ENCODE measurements around the gene KRTAP10-1.

KRTAP10-1 gene

DNA sequence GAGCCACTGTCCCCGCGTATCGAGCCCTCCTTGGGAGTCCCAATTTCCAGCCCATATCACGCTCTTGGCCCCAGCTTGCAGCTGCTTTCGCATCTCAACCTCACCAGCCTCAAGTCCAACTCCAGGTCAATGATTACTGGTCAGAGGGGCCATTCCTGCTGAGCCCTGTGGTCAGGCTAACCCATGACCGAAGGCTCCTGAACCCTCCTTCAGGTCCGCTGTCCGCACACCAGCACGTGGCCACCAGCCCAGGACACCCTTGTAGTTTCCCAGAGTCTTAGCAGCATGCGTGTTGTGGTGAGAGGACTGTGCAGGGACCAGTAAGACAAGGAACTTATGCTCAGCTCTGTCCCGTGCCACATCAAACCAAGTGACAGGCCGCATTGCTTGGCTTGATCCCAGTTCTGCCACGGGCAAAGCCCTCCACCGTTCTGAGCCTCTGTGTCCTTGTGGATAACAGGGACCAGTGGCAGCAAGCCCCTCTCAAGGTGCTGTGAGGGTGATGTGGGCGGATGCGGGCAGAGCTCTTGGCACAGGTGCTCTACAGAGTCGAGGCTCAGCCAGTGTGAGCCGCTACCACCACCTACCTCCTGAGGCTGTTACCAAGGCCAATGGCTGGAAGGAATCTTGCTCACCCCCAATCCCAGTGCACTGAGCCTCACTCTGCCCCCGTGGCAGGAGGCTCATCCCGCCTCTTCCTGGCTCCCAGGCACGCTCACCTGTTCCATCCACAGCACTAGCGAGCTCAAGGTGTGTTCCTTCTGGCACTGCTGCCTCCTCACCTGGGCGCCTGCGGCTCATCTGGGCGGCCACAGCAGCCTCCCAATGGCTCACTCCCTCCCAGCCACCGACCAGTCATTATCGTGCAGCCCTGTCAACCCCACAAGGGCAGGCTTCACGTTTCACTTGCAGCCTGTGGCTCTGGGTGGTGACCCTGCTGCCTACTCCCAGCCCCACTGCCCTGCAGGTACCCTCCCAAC, 20.4 kb downstream of the KRTAP10-1 start:
- DNase-seq (ENCODE audit: low read depth, low spot score), result no peak
- peaks cover 15% of the 10 kb centered on the region; the same call in 1 of the 2 replicates for H3K36me3 ChIP-seq (ENCODE audit: insufficient read depth, low read length)
- H3K4me3 ChIP-seq, result no peak overlapping the region
- no peak overlapping the region for H3K9ac ChIP-seq (ENCODE audit: insufficient read length)
- no peak for TF ChIP-seq FOXP2 (optimal IDR thresholded peaks at IDR 0.05; ENCODE audit: control extremely low read depth, extremely low read length, insufficient read depth)
- H3K9me3 ChIP-seq (ENCODE audit: low read depth, low read length), result no peaks in the 10 kb centered on the region
- no peak overlapping the region for H3K27ac ChIP-seq

DNA sequence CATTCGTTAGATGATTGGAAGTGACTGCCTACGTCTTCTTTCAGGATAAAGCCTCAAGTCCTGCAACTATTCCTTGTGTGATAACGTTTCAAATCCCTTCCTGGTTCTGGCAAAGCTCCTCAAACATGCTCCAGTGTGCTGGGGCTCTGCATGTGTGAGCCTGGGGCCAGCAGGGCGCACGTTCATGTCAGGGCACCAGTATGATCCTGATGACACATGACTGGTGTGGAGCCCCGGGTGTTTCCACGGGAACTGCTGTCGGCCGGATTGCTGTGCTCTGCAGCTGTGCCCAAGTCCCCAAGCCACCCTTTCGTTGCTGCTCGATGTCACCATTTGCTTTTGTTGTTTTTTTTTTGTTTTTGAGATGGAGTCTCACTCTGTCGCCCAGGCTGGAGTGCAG, 21.3 kb downstream of the KRTAP10-1 start:
- TF ChIP-seq FOXP2 (optimal IDR thresholded peaks at IDR 0.05; ENCODE audit: control extremely low read depth, extremely low read length, insufficient read depth) (no peak), POLR2AphosphoS5 (IDR thresholded peaks at IDR 0.05; ENCODE audit: borderline replicate concordance, low read depth, low read length) (no peak), EZH2 (IDR thresholded peaks at IDR 0.05) (no peak)
- H3K4me3 ChIP-seq, result no peak overlapping the region
- H3K36me3 ChIP-seq (ENCODE audit: insufficient read depth, low read length), result peaks cover 8% of the 10 kb centered on the region; the same call in 1 of the 2 replicates
- DNase-seq (ENCODE audit: low read depth, low spot score), result no peak
- no peak overlapping the region for H3K27ac ChIP-seq
- H3K9ac ChIP-seq (ENCODE audit: insufficient read length), result no peak overlapping the region
- no peaks in the 10 kb centered on the region for H3K9me3 ChIP-seq (ENCODE audit: low read depth, low read length)

DNA sequence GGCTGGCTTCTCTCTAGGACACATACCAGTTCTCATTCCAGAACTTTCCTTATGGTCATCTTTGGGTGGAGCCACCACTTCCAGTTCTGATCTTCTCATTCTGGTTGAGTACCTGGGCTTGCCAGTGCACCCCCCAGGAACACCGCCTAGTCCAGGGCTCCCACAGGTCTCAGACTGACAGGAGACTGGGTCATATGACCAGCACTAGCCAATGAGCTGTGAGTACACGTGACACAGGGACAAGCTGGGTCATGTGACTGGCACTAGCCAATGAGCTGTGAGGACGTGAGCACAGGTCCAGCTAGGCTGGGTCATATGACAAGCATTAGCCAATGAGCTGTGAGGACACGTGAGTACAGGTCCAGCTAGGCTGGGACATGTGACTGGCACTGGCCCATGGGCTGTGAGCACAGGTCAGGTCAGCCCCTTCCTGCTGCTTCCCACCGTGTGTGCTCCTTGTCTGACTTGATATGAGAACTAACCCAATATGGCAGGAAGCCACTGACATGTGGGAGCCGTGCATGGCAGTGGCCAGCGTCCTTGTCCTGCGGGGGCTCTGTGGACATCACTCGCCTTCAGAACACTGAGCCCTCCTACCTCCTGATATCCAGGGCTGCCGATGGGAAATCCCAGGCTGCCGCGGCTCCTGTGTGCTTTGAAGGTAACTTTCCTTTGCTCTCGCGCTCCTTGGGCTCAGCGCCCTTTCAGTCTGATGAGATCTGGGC, 22.7 kb downstream of the KRTAP10-1 start:
- 0 out of 2 replicates have a peak, but pooled peaks cover 3% of the 10 kb centered on the region for H3K36me3 ChIP-seq (ENCODE audit: insufficient read depth, low read length)
- no peaks in the 10 kb centered on the region for H3K9me3 ChIP-seq (ENCODE audit: low read depth, low read length)
- DNase-seq (ENCODE audit: low read depth, low spot score), result no peak
- H3K9ac ChIP-seq (ENCODE audit: insufficient read length), result no peak overlapping the region
- TF ChIP-seq POLR2AphosphoS5 (IDR thresholded peaks at IDR 0.05; ENCODE audit: borderline replicate concordance, low read depth, low read length), result no peak
- no peak for TF ChIP-seq FOXP2 (optimal IDR thresholded peaks at IDR 0.05; ENCODE audit: control extremely low read depth, extremely low read length, insufficient read depth)
- no peak for TF ChIP-seq EZH2 (IDR thresholded peaks at IDR 0.05)
- H3K27ac ChIP-seq, result no peak overlapping the region
- no peak overlapping the region for H3K4me3 ChIP-seq

DNA sequence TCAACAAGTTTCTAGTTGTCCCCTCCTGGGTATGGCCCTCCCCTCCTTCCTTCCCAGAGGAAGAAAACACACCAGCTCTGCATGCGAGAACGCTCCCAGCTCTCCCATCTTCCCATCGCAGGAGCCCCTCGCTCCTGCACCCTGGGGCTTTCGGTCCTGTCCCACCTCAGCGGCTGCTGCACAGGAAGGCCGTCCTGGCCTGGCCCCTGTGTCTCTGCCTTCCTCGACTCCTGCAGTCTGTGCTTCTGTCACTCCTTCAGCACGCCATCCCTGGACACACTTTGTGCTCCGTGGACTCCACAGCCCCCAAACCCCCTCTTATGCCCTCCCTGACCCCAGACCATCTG, 23.2 kb downstream of the KRTAP10-1 start:
- DNase-seq (ENCODE audit: low read depth, low spot score), result no peak
- H3K27ac ChIP-seq, result no peak overlapping the region
- 0 out of 2 replicates have a peak, but pooled peaks cover 3% of the 10 kb centered on the region for H3K36me3 ChIP-seq (ENCODE audit: insufficient read depth, low read length)
- H3K9ac ChIP-seq (ENCODE audit: insufficient read length), result no peak overlapping the region
- H3K4me3 ChIP-seq, result no peak overlapping the region
- H3K9me3 ChIP-seq (ENCODE audit: low read depth, low read length), result no peaks in the 10 kb centered on the region
- TF ChIP-seq POLR2AphosphoS5 (IDR thresholded peaks at IDR 0.05; ENCODE audit: borderline replicate concordance, low read depth, low read length) (no peak), FOXP2 (optimal IDR thresholded peaks at IDR 0.05; ENCODE audit: control extremely low read depth, extremely low read length, insufficient read depth) (no peak), EZH2 (IDR thresholded peaks at IDR 0.05) (no peak)

DNA sequence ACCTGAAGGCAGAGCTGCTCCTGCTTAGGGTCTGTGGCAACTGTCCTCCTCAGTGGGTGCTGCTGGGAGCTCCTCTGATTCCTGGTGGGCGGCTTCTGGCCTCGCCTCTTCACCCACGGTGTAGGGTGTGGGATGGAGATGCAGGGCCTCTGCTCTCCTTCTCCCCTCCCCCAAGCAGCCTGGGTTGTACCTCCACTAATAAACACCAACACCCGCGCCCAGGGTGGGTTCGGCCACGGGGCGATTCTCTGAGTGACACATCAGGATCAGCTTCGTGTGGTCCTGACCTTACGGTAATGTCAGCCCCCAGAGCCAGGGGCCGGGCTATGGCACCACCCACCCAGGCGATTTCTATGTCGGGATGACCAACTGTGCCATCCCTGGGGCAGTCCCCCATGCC, 23.7 kb downstream of the KRTAP10-1 start:
- Histone ChIP-seq H3K27ac (no peak overlapping the region), H3K9me3 (ENCODE audit: low read depth, low read length) (no peaks in the 10 kb centered on the region), H3K4me3 (no peak overlapping the region), H3K9ac (ENCODE audit: insufficient read length) (no peak overlapping the region), H3K36me3 (ENCODE audit: insufficient read depth, low read length) (no peaks in the 10 kb centered on the region)
- TF ChIP-seq FOXP2 (optimal IDR thresholded peaks at IDR 0.05; ENCODE audit: control extremely low read depth, extremely low read length, insufficient read depth) (no peak), EZH2 (IDR thresholded peaks at IDR 0.05) (no peak), POLR2AphosphoS5 (IDR thresholded peaks at IDR 0.05; ENCODE audit: borderline replicate concordance, low read depth, low read length) (no peak)
- DNase-seq (ENCODE audit: low read depth, low spot score), result no peak

DNA sequence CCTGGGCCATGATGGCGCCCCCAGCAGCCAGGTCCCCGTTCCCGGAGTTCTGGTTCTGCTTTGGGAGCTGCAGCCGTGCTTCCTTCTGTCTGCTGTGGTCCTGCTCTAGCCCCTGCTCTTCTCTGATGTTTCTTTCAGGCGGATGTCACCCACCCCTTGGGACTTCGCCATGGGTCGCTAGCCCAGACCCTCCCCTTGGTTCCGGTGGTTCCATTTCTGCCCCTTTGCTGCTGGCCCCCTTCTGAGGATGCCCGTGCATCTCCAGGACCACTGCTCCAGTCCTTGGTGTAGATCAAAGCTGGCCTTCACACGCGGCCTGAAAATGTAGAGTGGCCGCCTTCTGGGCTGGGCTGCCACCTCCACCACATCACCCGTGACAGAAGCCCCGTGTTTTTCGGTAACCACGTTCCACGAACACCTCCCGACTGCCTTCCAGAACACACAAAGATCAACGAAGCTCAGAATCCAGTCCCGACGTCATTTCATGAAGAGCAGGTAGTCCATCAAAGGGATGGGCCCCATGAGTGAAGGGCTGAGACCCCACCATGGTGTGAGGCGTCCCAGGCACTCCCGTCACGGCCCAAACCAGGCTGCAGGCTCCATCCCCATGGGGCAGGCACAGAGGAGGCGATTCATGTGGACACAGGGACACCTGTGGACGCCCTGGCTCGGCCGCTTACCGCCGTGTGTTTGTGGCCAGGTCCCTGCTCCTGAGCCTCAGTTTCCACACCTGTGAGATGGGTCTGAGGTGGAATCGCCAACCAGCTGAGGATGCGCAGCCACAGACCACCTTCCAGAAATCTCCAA, 24.4 kb downstream of the KRTAP10-1 start:
- H3K9ac ChIP-seq (ENCODE audit: insufficient read length), result no peak overlapping the region
- no peak for DNase-seq (ENCODE audit: low read depth, low spot score)
- H3K36me3 ChIP-seq (ENCODE audit: insufficient read depth, low read length), result no peaks in the 10 kb centered on the region
- no peak overlapping the region for H3K4me3 ChIP-seq
- TF ChIP-seq EZH2 (IDR thresholded peaks at IDR 0.05) (no peak), POLR2AphosphoS5 (IDR thresholded peaks at IDR 0.05; ENCODE audit: borderline replicate concordance, low read depth, low read length) (no peak), FOXP2 (optimal IDR thresholded peaks at IDR 0.05; ENCODE audit: control extremely low read depth, extremely low read length, insufficient read depth) (no peak)
- H3K27ac ChIP-seq, result no peak overlapping the region
- H3K9me3 ChIP-seq (ENCODE audit: low read depth, low read length), result no peaks in the 10 kb centered on the region

DNA sequence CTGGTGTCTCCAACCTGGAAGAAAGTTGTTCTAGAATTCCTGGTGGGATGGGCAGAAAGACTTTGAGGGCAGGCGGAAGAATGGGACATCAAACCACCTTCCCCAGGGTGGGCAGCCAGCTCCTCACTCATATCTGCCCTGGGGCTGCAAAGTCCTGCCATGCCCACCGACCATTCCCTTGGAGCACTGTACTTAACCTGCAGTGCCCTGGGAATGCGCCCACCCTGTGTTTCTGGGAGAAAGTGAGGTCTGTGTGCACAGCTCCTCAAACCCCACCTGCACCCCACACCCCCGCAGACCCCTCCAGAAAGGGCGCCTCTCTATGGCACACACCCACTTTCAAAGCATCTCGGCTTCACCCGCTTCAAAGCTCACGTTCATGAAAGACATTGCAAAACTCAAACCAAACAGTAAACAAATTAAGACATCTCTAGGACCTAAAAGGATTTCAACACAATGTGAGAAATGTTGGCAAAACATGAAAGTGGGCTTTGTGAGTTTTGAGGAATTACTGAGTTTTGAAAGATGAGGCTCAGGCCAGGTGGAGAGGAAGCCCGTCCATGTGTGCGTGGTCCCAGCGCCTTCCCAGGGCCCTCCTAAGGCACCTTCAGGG, 25.1 kb downstream of the KRTAP10-1 start:
- Histone ChIP-seq H3K4me3 (no peak overlapping the region), H3K36me3 (ENCODE audit: insufficient read depth, low read length) (no peaks in the 10 kb centered on the region), H3K9me3 (ENCODE audit: low read depth, low read length) (no peaks in the 10 kb centered on the region), H3K9ac (ENCODE audit: insufficient read length) (no peak overlapping the region), H3K27ac (no peak overlapping the region)
- TF ChIP-seq FOXP2 (optimal IDR thresholded peaks at IDR 0.05; ENCODE audit: control extremely low read depth, extremely low read length, insufficient read depth) (no peak), EZH2 (IDR thresholded peaks at IDR 0.05) (no peak), POLR2AphosphoS5 (IDR thresholded peaks at IDR 0.05; ENCODE audit: borderline replicate concordance, low read depth, low read length) (no peak)
- DNase-seq (ENCODE audit: low read depth, low spot score), result no peak
